ENCODE data around the gene COL11A1. TPM values are rescaled to one million over a fixed set of nuclear protein-coding genes. Genes with fewer than 3 reads are reported as not detected.
"Not testable (repeated sequence)": the region's sequence is repeated elsewhere in the genome, so short reads cannot be mapped to it uniquely, and the experiment has no call there.

Gene COL11A1
- polyA plus RNA-seq, 1 of the 3 experiments (the other 2 are of a cell fraction) = 0.13 TPM

GRCh38 chr1:103063921-103064320 lies 44.4 kb downstream of the COL11A1 start:
- no peaks in the 10 kb centered on the region for H3K79me2 ChIP-seq (ENCODE audit: insufficient read depth)

GRCh38 chr1:103058391-103058790 lies 49.9 kb downstream of the COL11A1 start:
- CTCF ChIA-PET = no interaction called here

More at GRCh38 chr1:103063921-103064320, 44.4 kb downstream of the COL11A1 start:
- H2AFZ ChIP-seq (ENCODE audit: low read depth) = no peak overlapping the region
- no peaks in the 10 kb centered on the region for H3K27me3 ChIP-seq (ENCODE audit: insufficient read depth)
- ChIA-PET CTCF (no interaction called here), POLR2A (no interaction called here)
- H3K4me1 ChIP-seq (ENCODE audit: control insufficient read depth in 1 of 2, insufficient read depth in 2 of 2, low read depth in 1 of 2, low read length in 1 of 2) = no peaks in the 10 kb centered on the region
- no peak overlapping the region for H3K4me2 ChIP-seq
- TF ChIP-seq RAD21 (IDR thresholded peaks at IDR 0.05; ENCODE audit: low read length) = no peak
- no peaks in the 10 kb centered on the region for H4K20me1 ChIP-seq (ENCODE audit: insufficient read depth)
- H3K9ac ChIP-seq = no peak overlapping the region
- DNase-seq = no peak
- H3K9me3 ChIP-seq = no peaks in the 10 kb centered on the region
- H3K27ac ChIP-seq (ENCODE audit: low read depth in 2 of 2, low read length in 1 of 2) = no peak overlapping the region
- no peaks in the 10 kb centered on the region for H3F3A ChIP-seq (replicated peaks; ENCODE audit: insufficient read depth)
- 87% methylated on average over 2 of the region's 2 CpGs for WGBS (ENCODE audit: low lambda C conversion rate)
- no peak overlapping the region for H3K4me3 ChIP-seq (ENCODE audit: low read depth in 2 of 2, low read length in 1 of 2)
- no peaks in the 10 kb centered on the region for H3K36me3 ChIP-seq (replicated peaks in 1 of 2; ENCODE audit: control insufficient read depth in 1 of 2, insufficient read depth in 2 of 2, low read length in 1 of 2)
- no peaks in the 10 kb centered on the region for H3K9me2 ChIP-seq

DNA sequence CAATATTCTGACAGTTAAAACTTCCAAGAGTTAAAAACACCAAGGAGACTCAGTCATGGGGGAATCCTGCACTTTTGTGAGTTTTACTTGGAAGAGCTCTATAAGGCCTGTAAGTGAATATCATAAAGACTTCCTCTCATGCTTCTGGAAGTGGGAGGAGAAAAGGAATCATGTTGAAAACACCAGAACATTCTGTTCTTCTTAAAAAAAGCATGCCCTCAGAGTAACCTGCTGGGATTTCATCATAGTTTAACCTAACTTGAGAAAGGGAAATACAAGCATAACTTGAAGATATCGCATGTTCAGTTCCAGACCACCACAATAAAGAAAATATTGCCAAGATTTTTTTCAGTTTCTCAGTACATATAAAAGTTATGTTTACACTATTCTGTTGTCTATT lies 51.9 kb downstream of the COL11A1 start:
- WGBS (ENCODE audit: low lambda C conversion rate) = 79% methylated on average over 1 of the region's 1 CpG
- POLR2A ChIA-PET = no interaction called here

More at GRCh38 chr1:103058391-103058790, 49.9 kb downstream of the COL11A1 start:
- Histone ChIP-seq H3K4me3 (ENCODE audit: low read depth in 2 of 2, low read length in 1 of 2) (no peak overlapping the region), H3K79me2 (ENCODE audit: insufficient read depth) (no peaks in the 10 kb centered on the region), H3K9ac (no peak overlapping the region), H2AFZ (ENCODE audit: low read depth) (no peak overlapping the region), H3K4me2 (no peak overlapping the region), H3K4me1 (ENCODE audit: control insufficient read depth in 1 of 2, insufficient read depth in 2 of 2, low read depth in 1 of 2, low read length in 1 of 2) (no peaks in the 10 kb centered on the region), H3F3A (replicated peaks; ENCODE audit: insufficient read depth) (no peaks in the 10 kb centered on the region), H3K9me3 (no peaks in the 10 kb centered on the region), H4K20me1 (ENCODE audit: insufficient read depth) (no peaks in the 10 kb centered on the region), H3K36me3 (replicated peaks in 1 of 2; ENCODE audit: control insufficient read depth in 1 of 2, insufficient read depth in 2 of 2, low read length in 1 of 2) (no peaks in the 10 kb centered on the region), H3K9me2 (no peaks in the 10 kb centered on the region), H3K27ac (ENCODE audit: low read depth in 2 of 2, low read length in 1 of 2) (no peak overlapping the region), H3K27me3 (ENCODE audit: insufficient read depth) (no peaks in the 10 kb centered on the region)
- POLR2A ChIA-PET = no interaction called here
- no peak for TF ChIP-seq REST (IDR thresholded peaks at IDR 0.05; ENCODE audit: low read depth, low read length)
- TF ChIP-seq EP300 (IDR thresholded peaks at IDR 0.05; ENCODE audit: borderline replicate concordance in 1 of 2, low read depth in 1 of 2, low read length in 1 of 2) = no peak
- no peak for TF ChIP-seq GABPA (IDR thresholded peaks at IDR 0.05; ENCODE audit: low read depth)
- no peak for TF ChIP-seq ELF1 (IDR thresholded peaks at IDR 0.05)
- no peak for DNase-seq

GRCh38 chr1:103028110-103028509 lies 80.2 kb downstream of the COL11A1 start:
- H3K9ac ChIP-seq; H3K36me3 ChIP-seq (replicated peaks in 1 of 2; ENCODE audit: control insufficient read depth in 1 of 2, insufficient read depth in 2 of 2, low read length in 1 of 2); H2AFZ ChIP-seq (ENCODE audit: low read depth); H3K27me3 ChIP-seq (ENCODE audit: insufficient read depth); H3K4me3 ChIP-seq (ENCODE audit: low read depth in 2 of 2, low read length in 1 of 2); H3F3A ChIP-seq (replicated peaks; ENCODE audit: insufficient read depth); H3K4me2 ChIP-seq; DNase-seq; H3K79me2 ChIP-seq (ENCODE audit: insufficient read depth); CTCF ChIA-PET; H3K4me1 ChIP-seq (ENCODE audit: control insufficient read depth in 1 of 2, insufficient read depth in 2 of 2, low read depth in 1 of 2, low read length in 1 of 2); H3K27ac ChIP-seq (ENCODE audit: low read depth in 2 of 2, low read length in 1 of 2); H3K9me3 ChIP-seq; H4K20me1 ChIP-seq (ENCODE audit: insufficient read depth); POLR2A ChIA-PET; H3K9me2 ChIP-seq: not testable (repeated sequence)
- 88% methylated on average over 13 of the region's 13 CpGs for WGBS (ENCODE audit: low lambda C conversion rate)

More for the DNA sequence above, 51.9 kb downstream of the COL11A1 start:
- H3F3A ChIP-seq (replicated peaks; ENCODE audit: insufficient read depth) = no peaks in the 10 kb centered on the region
- no peak overlapping the region for H3K4me3 ChIP-seq (ENCODE audit: low read depth in 2 of 2, low read length in 1 of 2)
- no peaks in the 10 kb centered on the region for H3K36me3 ChIP-seq (replicated peaks in 1 of 2; ENCODE audit: control insufficient read depth in 1 of 2, insufficient read depth in 2 of 2, low read length in 1 of 2)
- H3K9me2 ChIP-seq = no peaks in the 10 kb centered on the region
- H3K79me2 ChIP-seq (ENCODE audit: insufficient read depth) = no peaks in the 10 kb centered on the region
- no peak overlapping the region for H3K4me2 ChIP-seq
- CTCF ChIA-PET = no interaction called here
- H3K27ac ChIP-seq (ENCODE audit: low read depth in 2 of 2, low read length in 1 of 2) = no peak overlapping the region
- no peak for TF ChIP-seq TAF1 (IDR thresholded peaks at IDR 0.05; ENCODE audit: borderline replicate concordance, low read depth, low read length)
- TF ChIP-seq MEF2A (IDR thresholded peaks at IDR 0.05; ENCODE audit: borderline replicate concordance, low read depth) = no peak
- H3K27me3 ChIP-seq (ENCODE audit: insufficient read depth) = no peaks in the 10 kb centered on the region
- no peak for DNase-seq
- no peaks in the 10 kb centered on the region for H4K20me1 ChIP-seq (ENCODE audit: insufficient read depth)
- H3K9me3 ChIP-seq = no peaks in the 10 kb centered on the region
- no peaks in the 10 kb centered on the region for H3K4me1 ChIP-seq (ENCODE audit: control insufficient read depth in 1 of 2, insufficient read depth in 2 of 2, low read depth in 1 of 2, low read length in 1 of 2)
- H3K9ac ChIP-seq = no peak overlapping the region
- H2AFZ ChIP-seq (ENCODE audit: low read depth) = no peak overlapping the region
